Stimulated activated CD8-positive, alpha-beta memory T cell treated with anti-CD3 and anti-CD28 coated beads, Interleukin-2, amount 100 ng/mL, for 48 hours (primary cell): ENCODE data around the gene FRRS1L.

Experiments used
- DNase-seq, 2 donors: peaks; one replicate each; pipeline ENCODE4 v3.0.0-alpha.2; 2020; ENCODE audit warnings: low read depth in 2 of 2

The FRRS1L gene

GRCh38 chr9:109107402-109108240 is 59.4 kb downstream of the FRRS1L start:
- no peak for DNase-seq

GRCh38 chr9:109101810-109102209 is 65.2 kb downstream of the FRRS1L start:
- DNase-seq: no peak

- DNase-seq: no peak
Measured at GRCh38 chr9:109101202-109101595, 65.8 kb downstream of the FRRS1L start.

GRCh38 chr9:109100543-109101201 is 66.4 kb downstream of the FRRS1L start:
- DNase-seq: no peak

GRCh38 chr9:109098960-109099308 is 68.1 kb downstream of the FRRS1L start:
- DNase-seq: no peak

DNA sequence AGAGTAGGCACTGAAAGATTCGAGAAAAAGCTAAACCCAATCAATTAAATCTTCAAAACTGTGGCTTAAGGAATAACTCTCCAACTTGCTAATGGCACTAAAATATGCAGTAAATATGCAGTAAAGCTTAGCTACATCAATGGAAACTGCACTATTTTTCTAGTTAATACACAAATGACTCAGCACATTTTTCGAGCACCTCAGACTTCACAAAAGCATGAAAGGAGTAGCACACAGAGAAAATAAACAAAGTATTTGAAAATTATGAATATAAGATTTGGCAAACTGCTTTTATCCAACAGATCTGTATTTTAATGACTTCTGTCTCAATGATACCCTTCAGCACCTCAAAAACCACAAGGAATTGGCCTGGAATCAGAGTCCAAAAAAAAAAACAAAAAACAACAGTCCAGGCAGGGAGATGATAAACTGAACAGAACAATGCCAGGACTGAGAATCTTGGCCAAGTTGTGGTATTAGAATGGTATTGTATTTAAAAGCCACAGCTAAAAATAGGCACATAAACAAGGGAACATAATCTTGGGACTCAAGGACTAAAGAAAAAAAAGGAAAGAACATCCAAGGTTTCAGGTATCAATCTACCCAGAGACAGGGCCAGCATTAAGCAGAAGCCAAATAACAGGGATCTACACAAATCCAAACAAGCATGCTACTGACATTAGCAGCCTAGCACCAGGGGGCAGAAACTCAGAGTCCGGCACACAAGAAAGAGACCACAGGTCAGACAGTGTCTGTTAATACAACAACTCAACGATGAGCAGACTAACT is 68.7 kb downstream of the FRRS1L start:
- DNase-seq: no peak

DNA sequence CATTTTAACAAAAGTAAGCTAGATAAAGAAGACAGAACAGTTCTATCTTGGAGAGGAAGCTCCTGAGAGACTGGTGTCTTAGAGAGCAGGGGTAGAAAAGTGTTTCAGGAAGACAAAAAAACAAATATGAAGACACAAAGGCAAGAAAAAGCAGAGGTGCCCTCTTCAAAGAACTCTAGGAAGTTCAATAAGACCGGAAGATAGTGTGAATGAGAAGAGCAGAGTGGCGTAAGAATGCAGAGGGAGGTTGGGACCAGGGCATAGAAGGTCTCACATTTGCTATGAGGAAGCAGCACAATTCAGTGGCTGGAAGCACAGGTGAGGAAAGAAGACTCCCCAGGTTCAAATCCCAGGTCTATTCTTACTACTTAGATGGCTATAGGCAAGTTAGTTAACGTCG is 69.9 kb downstream of the FRRS1L start:
- no peak for DNase-seq

DNA sequence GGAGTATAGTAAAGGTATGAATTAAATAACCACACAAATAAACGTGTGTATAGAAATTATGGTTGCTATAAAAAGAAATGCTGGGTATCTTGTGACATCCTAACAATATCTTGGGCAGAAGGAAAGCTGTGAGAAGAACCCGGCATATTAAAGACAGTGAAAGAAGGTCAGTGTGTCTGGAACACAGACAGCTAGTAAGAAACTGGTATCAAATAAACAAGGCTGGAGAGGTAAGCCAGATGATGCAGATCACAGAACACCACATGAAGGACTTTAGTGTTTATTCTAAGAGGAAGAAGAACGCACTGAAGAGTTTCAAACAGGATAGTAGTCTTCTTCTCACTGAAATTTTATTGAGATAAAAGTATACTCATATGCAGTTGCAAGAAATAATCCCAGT is 71.7 kb downstream of the FRRS1L start:
- DNase-seq: no peak

GRCh38 chr9:109094268-109094667 is 72.8 kb downstream of the FRRS1L start:
- no peak for DNase-seq

DNA sequence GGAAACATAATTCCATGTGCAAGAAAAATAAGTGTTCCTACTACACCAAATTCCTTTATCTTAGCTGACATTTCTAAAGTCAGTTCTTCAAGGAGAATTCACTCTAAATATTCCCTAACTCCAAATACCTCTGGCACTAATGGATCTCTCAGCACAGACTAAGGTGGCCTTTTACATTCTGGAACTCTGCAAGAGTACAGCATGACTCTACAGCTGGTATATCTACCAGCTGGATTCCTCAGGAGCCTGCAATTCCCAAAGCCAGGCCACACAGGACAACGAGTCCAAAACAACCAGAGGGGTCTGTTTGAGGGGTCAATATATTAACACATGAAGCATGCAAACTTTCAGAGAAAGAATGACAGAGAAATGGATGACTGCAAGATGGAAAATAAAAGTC is 74.5 kb downstream of the FRRS1L start:
- DNase-seq: no peak

DNA sequence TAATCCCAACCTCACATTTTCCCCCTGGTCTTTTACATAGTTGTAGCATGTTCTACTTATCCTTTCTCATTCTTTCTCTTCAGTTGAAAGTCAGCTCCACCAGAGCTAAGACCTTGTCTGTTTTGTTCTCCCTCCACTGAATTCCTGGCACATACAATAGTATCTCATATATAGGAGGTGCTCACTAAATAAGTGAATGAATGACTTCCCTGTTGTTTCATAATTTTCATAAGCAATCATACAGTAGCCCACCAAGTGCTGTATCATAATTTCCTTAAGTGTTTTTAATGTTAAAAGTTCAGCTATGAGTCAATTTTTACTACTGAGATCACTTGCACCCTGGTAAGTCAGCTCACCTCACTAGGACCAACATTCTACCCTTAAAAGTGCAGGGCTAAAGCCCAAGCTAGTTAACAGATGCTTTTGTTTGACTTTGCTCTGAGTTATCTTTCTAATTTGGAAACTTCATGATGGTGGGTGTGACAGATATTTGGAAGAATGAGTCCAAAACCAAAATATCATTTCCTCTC is 74.9 kb downstream of the FRRS1L start:
- no peak for DNase-seq

DNA sequence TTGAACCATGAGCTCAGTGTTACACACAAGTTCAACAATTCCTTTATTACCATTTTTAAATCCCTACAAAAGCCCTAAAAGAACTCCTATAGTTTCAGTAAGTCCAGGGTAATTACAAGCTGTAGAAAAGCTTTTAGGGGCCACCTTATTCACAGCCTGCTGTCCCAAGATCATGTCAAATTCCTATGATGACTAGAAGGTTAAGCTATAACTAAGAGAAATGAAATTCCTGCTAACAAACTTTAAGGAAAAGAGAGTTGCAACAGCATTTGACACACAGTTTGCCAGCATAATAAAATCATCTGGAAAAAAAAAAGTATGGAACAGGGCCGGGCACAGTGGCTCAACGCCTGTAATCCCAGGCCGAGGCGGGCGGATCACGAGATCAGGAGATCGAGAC is 78.8 kb downstream of the FRRS1L start:
- DNase-seq: no peak

- no peak for DNase-seq
Measured at GRCh38 chr9:109087795-109088194, 79.3 kb downstream of the FRRS1L start.

DNA sequence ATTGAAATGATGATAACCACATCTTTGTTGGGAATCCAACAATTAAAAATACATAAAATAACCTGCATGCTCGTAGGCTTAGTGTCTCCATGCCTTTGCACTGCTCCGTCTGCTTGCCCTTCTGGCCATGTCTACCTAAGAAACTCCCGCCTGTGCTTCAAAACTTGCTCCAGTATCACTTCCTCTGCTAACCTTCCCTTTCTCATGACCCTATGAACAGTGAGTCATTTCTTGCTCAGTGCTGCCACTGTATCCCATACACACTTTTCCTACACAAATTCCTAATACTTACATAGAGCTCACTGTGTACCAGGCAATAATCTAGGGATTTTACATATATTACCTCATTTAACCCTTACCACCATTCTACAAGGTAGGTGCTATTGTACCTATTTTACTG is 80.8 kb downstream of the FRRS1L start:
- DNase-seq: no peak

GRCh38 chr9:109085510-109085909 is 81.5 kb downstream of the FRRS1L start:
- no peak for DNase-seq

- no peak for DNase-seq
Measured at GRCh38 chr9:109083813-109084405, 83.1 kb downstream of the FRRS1L start.

DNA sequence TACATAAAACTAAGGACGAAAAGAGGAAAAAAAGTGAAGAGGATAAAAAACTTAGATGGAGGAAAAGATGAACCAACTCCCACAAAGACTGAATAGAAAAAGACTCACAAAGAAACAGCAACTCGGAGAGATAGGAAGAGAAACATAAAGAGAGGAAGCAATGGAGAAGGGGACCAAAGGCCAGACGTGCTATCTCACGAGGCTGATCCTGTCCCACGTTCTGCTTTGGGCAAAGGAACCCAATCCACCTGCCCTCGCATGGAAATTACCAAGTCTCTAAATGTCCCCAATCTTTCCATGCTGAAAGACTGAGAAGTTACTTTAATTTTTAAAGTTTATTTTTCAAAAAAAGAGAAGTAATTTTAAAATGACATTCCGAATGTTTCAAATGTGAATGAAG is 83.9 kb downstream of the FRRS1L start:
- no peak for DNase-seq

DNA sequence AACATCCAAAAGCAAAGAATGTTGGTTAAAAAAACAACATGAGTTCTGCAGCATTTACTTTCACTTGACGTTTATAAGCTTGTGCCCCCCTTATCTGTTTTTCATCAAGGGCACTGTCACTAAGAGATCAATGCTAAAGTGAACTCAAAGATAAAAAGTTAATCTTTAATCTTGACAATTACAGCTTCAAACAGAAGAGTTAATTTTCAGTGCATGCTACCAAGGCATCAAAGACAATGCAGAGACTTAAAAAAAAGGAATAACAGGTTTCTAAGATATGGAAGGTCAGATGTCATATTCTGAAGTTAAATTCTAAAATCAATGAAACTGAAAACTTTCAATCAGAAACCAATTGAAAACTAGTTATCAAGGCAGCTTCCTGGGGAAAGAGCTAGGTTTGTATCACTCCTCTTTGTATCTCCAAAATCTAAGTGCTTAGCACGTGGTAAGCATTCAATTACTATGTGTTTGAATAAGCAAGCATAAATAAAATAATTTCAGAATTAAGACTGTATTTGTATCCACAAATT is 84.9 kb downstream of the FRRS1L start:
- DNase-seq: no peak
